ENCODE measurements around the gene GNAQ. TPM values are rescaled to one million over a fixed set of nuclear protein-coding genes. Genes with fewer than 3 reads are reported as not detected.
A peak's percentile ranks its signal among the peaks of the same experiment; 100 is the strongest.

Gene GNAQ
- total RNA-seq, 1 donor from 2014 or later, result 16.2 TPM

DNA sequence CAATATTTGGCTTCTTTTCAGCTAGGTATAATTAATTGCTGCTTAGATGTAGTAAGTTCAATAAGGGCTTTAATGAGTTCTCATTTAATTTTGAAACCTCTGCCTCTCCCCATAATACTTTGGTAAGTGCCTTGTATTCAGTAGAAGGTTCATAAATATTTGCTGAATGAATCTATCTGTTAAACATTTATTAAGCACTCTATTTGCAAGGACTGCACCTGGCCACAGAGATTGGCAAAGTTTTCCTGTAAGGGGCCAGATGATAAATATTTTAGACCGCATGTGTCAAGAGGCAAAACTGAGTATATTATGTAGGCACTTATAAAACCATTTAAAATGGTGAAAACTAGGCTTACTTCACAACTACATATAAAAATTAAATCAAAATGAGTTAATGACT, 364.5 kb downstream of the GNAQ start:
- no peak for DNase-seq (ENCODE audit: low spot score)
- ATAC-seq, result peak; percentile 66

Other genes starting within 250 kb of the GNAQ start
- gene CEP78, start 204.3 kb upstream of the GNAQ start, total RNA-seq, result 10.8 TPM

All from left lobe of liver (tissue), 2 donors.